HCT116 (cell line): ENCODE measurements around the gene SLC24A3. TPM values are rescaled to one million over a fixed set of nuclear protein-coding genes. Genes with fewer than 3 reads are reported as not detected.

Experiments
- ATAC-seq: fragments of 200-7000 bp; cut with Tn5 transposase; 2 replicates; pipeline ENCODE4 v1.9.1; 2020; ENCODE audit warnings: mild to moderate bottlenecking, moderate library complexity
- BruUV-seq: library from RNA; stranded (reverse); fragments of 400-500 nt; replicated peaks from 2 replicates; lab custom pipeline; 2021; lab: Mats Ljungman, UMichigan
- CTCF ChIA-PET: fragments of 300-600 bp; sonication (Branson Sonifier 250); formaldehyde crosslinking; loops from one replicate; lab custom pipeline; 2021; ENCODE audit warnings: antibody characterized with exemption; lab: Charles Lee
- POLR2A ChIA-PET: fragments of 300-600, 350-600 bp; sonication (Branson Sonifier 250); formaldehyde crosslinking; loops from one replicate; lab custom pipeline; 2021; ENCODE audit warnings: antibody characterized with exemption; lab: Charles Lee
- RAD21 ChIA-PET, 2 experiments: fragments of 300-600 bp; sonication (Branson Sonifier 250); formaldehyde crosslinking; loops; one replicate each; lab custom pipeline; 2023; ENCODE audit warnings: low total read pairs in 2 of 2; ENCODE audit not compliant: uncharacterized antibody in 2 of 2, unreplicated experiment in 2 of 2, low non-redundant PET in 1 of 2; lab: Charles Lee
- DNase-seq: peaks from one replicate; pipeline ENCODE4 v3.0.0-alpha.2; 2010; ENCODE audit warnings: low read depth, low spot score
- H2AFZ ChIP-seq: fragments of 200-600 bp; shearing (Covaris generic), sonication (generic); 2 replicates; pipeline ENCODE4 v1.6.1; 2017; ENCODE audit warnings: low read depth, mixed run types, mixed read lengths, antibody characterized with exemption, low read length; ENCODE audit not compliant: poor library complexity, severe bottlenecking
- H3K27ac ChIP-seq: 2 replicates; pipeline ENCODE4 v1.5.1; 2012; ENCODE audit warnings: low read depth, low read length
- H3K27me3 ChIP-seq: fragments of 200-600 bp; sonication (generic); 2 replicates; pipeline ENCODE4 v1.6.1; 2016; ENCODE audit warnings: mixed run types, low read length, mixed read lengths; ENCODE audit not compliant: insufficient read depth
- H3K36me3 ChIP-seq, 2 experiments: fragments of 200-500 bp in 1 of 2; fragments of 200-600 bp in 1 of 2; sonication (Bioruptor generic) in 1 of 2; sonication (generic) in 1 of 2; 2 replicates each; pipeline versions ENCODE4 v1.5.1 to v1.6.1; 2014 to 2016; ENCODE audit warnings: low read length in 2 of 2, inconsistent platforms in 1 of 2, mixed read lengths in 1 of 2, mixed run types in 1 of 2; ENCODE audit not compliant: insufficient read depth in 2 of 2, control insufficient read depth in 1 of 2
- H3K4me1 ChIP-seq, 2 experiments: fragments of 200-600 bp in 1 of 2; sonication (generic) in 1 of 2; 2 replicates each; pipeline versions ENCODE4 v1.5.1 to v1.6.1; 2012 to 2017; ENCODE audit warnings: low read length in 2 of 2, inconsistent platforms in 1 of 2, mild to moderate bottlenecking in 1 of 2, mixed read lengths in 1 of 2, mixed run types in 1 of 2, moderate library complexity in 1 of 2; ENCODE audit not compliant: insufficient read depth in 2 of 2, control insufficient read depth in 1 of 2
- H3K4me2 ChIP-seq: fragments of 200-600 bp; sonication (generic); 2 replicates; pipeline ENCODE4 v1.6.1; 2017; ENCODE audit warnings: mixed run types, low read length, mixed read lengths
- H3K4me3 ChIP-seq, 2 experiments: fragments of 200-600 bp in 1 of 2; sonication (generic) in 1 of 2; replicated peaks in 1 of 2; 2 replicates each; pipeline ENCODE4 v1.5.1; 2011 to 2016; ENCODE audit warnings: low read length in 2 of 2, control low read depth in 1 of 2, low read depth in 1 of 2, mild to moderate bottlenecking in 1 of 2, mixed read lengths in 1 of 2, mixed run types in 1 of 2
- H3K79me2 ChIP-seq: fragments of 200-600 bp; sonication (generic); 2 replicates; pipeline ENCODE4 v1.6.1; 2017; ENCODE audit warnings: mild to moderate bottlenecking, mixed run types, low read length, moderate library complexity, mixed read lengths; ENCODE audit not compliant: insufficient read depth
- H3K9ac ChIP-seq: fragments of 200-600 bp; sonication (generic); 2 replicates; pipeline ENCODE4 v1.6.1; 2016; ENCODE audit warnings: low read length, mixed read lengths
- H3K9me2 ChIP-seq: fragments of 200-600 bp; sonication (generic), shearing (Covaris generic); 2 replicates; pipeline ENCODE4 v1.6.1; 2017; ENCODE audit warnings: mixed run types, mild to moderate bottlenecking, moderate library complexity; ENCODE audit not compliant: insufficient read depth
- H3K9me3 ChIP-seq, 2 experiments: fragments of 200-500 bp in 1 of 2; fragments of 200-600 bp in 1 of 2; sonication (Bioruptor generic) in 1 of 2; sonication (generic) in 1 of 2; 2 replicates each; pipeline ENCODE4 v1.6.1; 2014 to 2017; ENCODE audit warnings: low read length in 2 of 2, mixed read lengths in 2 of 2, inconsistent platforms in 1 of 2, low read depth in 1 of 2, mild to moderate bottlenecking in 1 of 2, mixed run types in 1 of 2, moderate library complexity in 1 of 2; ENCODE audit not compliant: control insufficient read depth in 1 of 2, insufficient read depth in 1 of 2
- H4K20me1 ChIP-seq: fragments of 200-600 bp; sonication (generic), shearing (Covaris generic); 2 replicates; pipeline ENCODE4 v1.6.1; 2017; ENCODE audit warnings: mixed run types, mild to moderate bottlenecking, moderate library complexity; ENCODE audit not compliant: insufficient read depth
- CBX3 ChIP-seq: IDR thresholded peaks from 2 replicates; pipeline ENCODE4 v1.6.1; 2012; ENCODE audit warnings: low read depth
- EZH2 ChIP-seq: fragments of 200-600 bp; sonication (generic); IDR thresholded peaks from 2 replicates; pipeline ENCODE4 v1.6.1; 2017; ENCODE audit warnings: antibody characterized with exemption, mixed run types
- MAX ChIP-seq: IDR thresholded peaks from 2 replicates; pipeline ENCODE4 v1.6.1; 2012
- POLR2A ChIP-seq: IDR thresholded peaks from 2 replicates; pipeline ENCODE4 v1.7.0; 2011; ENCODE audit warnings: borderline replicate concordance; ENCODE audit not compliant: insufficient read depth, insufficient read length; ENCODE audit errors: extremely low read depth
- POLR2AphosphoS5 ChIP-seq: IDR thresholded peaks from 2 replicates; pipeline ENCODE4 v1.6.1; 2011; ENCODE audit warnings: mild to moderate bottlenecking, low read depth, low read length, moderate library complexity
- RAD21 ChIP-seq: IDR thresholded peaks from 2 replicates; pipeline ENCODE4 v1.6.1; 2012; ENCODE audit warnings: low read depth, mild to moderate bottlenecking
- SP1 ChIP-seq: IDR thresholded peaks from 2 replicates; pipeline ENCODE4 v1.6.1; 2012; ENCODE audit warnings: low read depth
- SRF ChIP-seq: IDR thresholded peaks from 2 replicates; pipeline ENCODE4 v1.6.1; 2012; ENCODE audit warnings: low read depth
- intact Hi-C: fragments of 100-400 bp; cut with micrococcal nuclease; formaldehyde crosslinking; loops from 2 replicates; pipeline ENCODE4 v1.10.0; 2022
- total RNA-seq: library from RNA; stranded (reverse); gene quantifications from one replicate; pipeline ENCODE4 v1.2.1, GENCODE V29; 2021; ENCODE audit not compliant: unreplicated experiment
- TF ChIP-seq, protein P1 (sequence below), 3 experiments: fragments of 200-600 bp in 1 of 3; sonication (generic) in 1 of 3; IDR thresholded peaks in 2 of 3; conservative IDR thresholded peaks in 1 of 3; 2 replicates each; pipeline ENCODE4 v1.5.1; 2012 to 2017; ENCODE audit warnings: low read depth in 2 of 3, low read length in 2 of 3, antibody characterized with exemption in 1 of 3, borderline replicate concordance in 1 of 3, control low read depth in 1 of 3, mild to moderate bottlenecking in 1 of 3, mixed read lengths in 1 of 3, mixed run types in 1 of 3, moderate library complexity in 1 of 3; ENCODE audit not compliant: insufficient read depth in 1 of 3

SLC24A3 gene
- total RNA-seq, 1 experiment from 2014 or later: not detected

DNA sequence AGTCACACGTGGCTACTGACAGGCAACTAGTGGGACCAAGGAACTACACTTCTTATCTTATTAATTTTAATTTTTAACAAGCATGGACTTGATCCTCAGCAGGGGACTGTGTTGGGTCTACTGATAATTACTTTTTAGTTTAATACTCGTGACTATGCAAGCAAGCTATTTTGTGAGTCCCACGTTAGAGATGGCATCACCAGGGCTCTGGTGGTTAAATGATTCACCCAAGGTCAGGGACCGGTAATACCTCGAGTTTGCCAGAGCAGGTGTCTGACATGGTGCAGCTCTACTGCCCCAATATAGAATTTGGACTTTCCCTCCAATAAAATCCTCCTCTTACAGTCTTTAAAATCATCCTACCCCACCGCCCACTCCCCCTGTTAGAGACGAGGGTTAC, 447.0 kb downstream of the SLC24A3 start:
- POLR2A ChIA-PET: no interaction called here
- Histone ChIP-seq H3K4me3 (no peak overlapping the region), H4K20me1 (no peaks in the 10 kb centered on the region), H3K9me3 (no peaks in the 10 kb centered on the region), H3K9me2 (no peaks in the 10 kb centered on the region), H3K79me2 (no peaks in the 10 kb centered on the region), H2AFZ (no peak overlapping the region), H3K27me3 (peaks cover 27% of the 10 kb centered on the region), H3K4me2 (no peak overlapping the region), H3K4me1 (no peaks in the 10 kb centered on the region), H3K36me3 (no peaks in the 10 kb centered on the region), H3K9ac (no peak overlapping the region), H3K27ac (no peak overlapping the region)
- no peak for TF ChIP-seq SP1
- TF ChIP-seq EZH2: no peak
- no peak for TF ChIP-seq POLR2AphosphoS5
- TF ChIP-seq, protein P1, sequence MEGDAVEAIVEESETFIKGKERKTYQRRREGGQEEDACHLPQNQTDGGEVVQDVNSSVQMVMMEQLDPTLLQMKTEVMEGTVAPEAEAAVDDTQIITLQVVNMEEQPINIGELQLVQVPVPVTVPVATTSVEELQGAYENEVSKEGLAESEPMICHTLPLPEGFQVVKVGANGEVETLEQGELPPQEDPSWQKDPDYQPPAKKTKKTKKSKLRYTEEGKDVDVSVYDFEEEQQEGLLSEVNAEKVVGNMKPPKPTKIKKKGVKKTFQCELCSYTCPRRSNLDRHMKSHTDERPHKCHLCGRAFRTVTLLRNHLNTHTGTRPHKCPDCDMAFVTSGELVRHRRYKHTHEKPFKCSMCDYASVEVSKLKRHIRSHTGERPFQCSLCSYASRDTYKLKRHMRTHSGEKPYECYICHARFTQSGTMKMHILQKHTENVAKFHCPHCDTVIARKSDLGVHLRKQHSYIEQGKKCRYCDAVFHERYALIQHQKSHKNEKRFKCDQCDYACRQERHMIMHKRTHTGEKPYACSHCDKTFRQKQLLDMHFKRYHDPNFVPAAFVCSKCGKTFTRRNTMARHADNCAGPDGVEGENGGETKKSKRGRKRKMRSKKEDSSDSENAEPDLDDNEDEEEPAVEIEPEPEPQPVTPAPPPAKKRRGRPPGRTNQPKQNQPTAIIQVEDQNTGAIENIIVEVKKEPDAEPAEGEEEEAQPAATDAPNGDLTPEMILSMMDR (IDR thresholded peaks at IDR 0.05 in 2 of 3, conservative IDR thresholded peaks at IDR 0.05 in 1 of 3; ENCODE audit: borderline replicate concordance in 1 of 3, insufficient read depth in 1 of 3, low read depth in 2 of 3, low read length in 2 of 3): no peak
- TF ChIP-seq MAX: no peak
- TF ChIP-seq POLR2A: no peak
- no peak for TF ChIP-seq RAD21
- no peak for TF ChIP-seq SRF
- no peak for TF ChIP-seq CBX3
- ATAC-seq (no peak), DNase-seq (no peak)
- RAD21 ChIA-PET: no interaction called here
- CTCF ChIA-PET: no interaction called here
- intact Hi-C loops: no loop called here
- BruUV-seq: no TSS peak
